Progenitor cell of endocrine pancreas (in vitro differentiated cells): ENCODE results near the gene LMF2. TPM values are rescaled to one million over a fixed set of nuclear protein-coding genes. Genes with fewer than 3 reads are reported as not detected.

Experiments used
- DNase-seq: peaks from one replicate; pipeline ENCODE4 v3.0.0; 2021; ENCODE audit warnings: low spot score; ENCODE audit not compliant: unreplicated experiment
- H3K27ac Mint-ChIP-seq: 2 replicates; pipeline ENCODE4 v1.8.0; 2021; ENCODE audit warnings: mild to moderate bottlenecking, moderate library complexity, mixed read lengths
- H3K27me3 Mint-ChIP-seq: 2 replicates; pipeline ENCODE4 v1.8.0; 2021; ENCODE audit warnings: mixed read lengths
- H3K36me3 Mint-ChIP-seq: 2 replicates; pipeline ENCODE4 v1.8.0; 2022; ENCODE audit warnings: mixed read lengths; ENCODE audit not compliant: insufficient read depth
- H3K4me1 Mint-ChIP-seq: 2 replicates; pipeline ENCODE4 v1.8.0; 2021; ENCODE audit warnings: low read depth, mixed read lengths
- H3K4me3 Mint-ChIP-seq: 2 replicates; pipeline ENCODE4 v1.8.0; 2021; ENCODE audit warnings: low read depth, mild to moderate bottlenecking, moderate library complexity, mixed read lengths
- H3K9me3 Mint-ChIP-seq: 2 replicates; pipeline ENCODE4 v1.8.0; 2021; ENCODE audit warnings: low read depth, mixed read lengths
- CTCF ChIP-seq: fragments of 200-600 bp; sonication (generic); IDR thresholded peaks from one replicate; pipeline ENCODE4 v1.5.0; 2021; ENCODE audit warnings: antibody characterized with exemption, mild to moderate bottlenecking; ENCODE audit not compliant: unreplicated experiment
- total RNA-seq: library from RNA; stranded (reverse); gene quantifications from 2 replicates; pipeline ENCODE4 v1.2.1, GENCODE V29; 2021

The LMF2 gene
- total RNA-seq, 1 donor from 2014 or later, result 65.5 TPM

GRCh38 chr22:50532824-50533796 is 25.6 kb upstream of the LMF2 start:
- peaks cover 39% of the 10 kb centered on the region for H3K27me3 Mint-ChIP-seq

GRCh38 chr22:50531962-50532674 is 24.6 kb upstream of the LMF2 start:
- Mint-ChIP-seq H3K27me3 (peaks cover 39% of the 10 kb centered on the region), H3K36me3 (no peaks in the 10 kb centered on the region), H3K4me1 (peaks cover 11% of the 10 kb centered on the region), H3K27ac (no peak overlapping the region), H3K4me3 (peak overlapping the region; percentile 57), H3K9me3 (no peaks in the 10 kb centered on the region)
- TF ChIP-seq CTCF, result no peak
- no peak for DNase-seq

More at GRCh38 chr22:50532824-50533796, 25.6 kb upstream of the LMF2 start:
- DNase-seq, result no peak
- Mint-ChIP-seq H3K4me3 (peak overlapping the region; percentile 57), H3K9me3 (no peaks in the 10 kb centered on the region), H3K36me3 (no peaks in the 10 kb centered on the region), H3K4me1 (peaks cover 10% of the 10 kb centered on the region), H3K27ac (peak overlapping the region; percentile 83)
- TF ChIP-seq CTCF, result no peak

GRCh38 chr22:50531546-50531961 is 24.1 kb upstream of the LMF2 start:
- Mint-ChIP-seq H3K27me3 (peaks cover 39% of the 10 kb centered on the region), H3K4me3 (no peak overlapping the region), H3K4me1 (peaks cover 14% of the 10 kb centered on the region), H3K9me3 (no peaks in the 10 kb centered on the region), H3K36me3 (no peaks in the 10 kb centered on the region), H3K27ac (no peak overlapping the region)
- no peak for DNase-seq
- no peak for TF ChIP-seq CTCF

- H3K4me3 Mint-ChIP-seq, result peak overlapping the region; percentile 26
- DNase-seq, result no peak
- no peak overlapping the region for H3K27ac Mint-ChIP-seq
- H3K4me1 Mint-ChIP-seq, result peaks cover 14% of the 10 kb centered on the region
- no peaks in the 10 kb centered on the region for H3K9me3 Mint-ChIP-seq
- no peaks in the 10 kb centered on the region for H3K36me3 Mint-ChIP-seq
- H3K27me3 Mint-ChIP-seq, result peaks cover 39% of the 10 kb centered on the region
- TF ChIP-seq CTCF, result no peak
These were observed 23.5 kb upstream of the LMF2 start for GRCh38 chr22:50530877-50531545.

GRCh38 chr22:50530580-50530876 is 23.0 kb upstream of the LMF2 start:
- no peak overlapping the region for H3K4me3 Mint-ChIP-seq
- H3K27ac Mint-ChIP-seq, result no peak overlapping the region
- no peak for DNase-seq
- H3K27me3 Mint-ChIP-seq, result peaks cover 39% of the 10 kb centered on the region
- peaks cover 14% of the 10 kb centered on the region for H3K4me1 Mint-ChIP-seq
- no peak for TF ChIP-seq CTCF
- H3K36me3 Mint-ChIP-seq, result no peaks in the 10 kb centered on the region
- no peaks in the 10 kb centered on the region for H3K9me3 Mint-ChIP-seq
